Neutrophil (primary cell): ENCODE data around the gene NTSR2.

ENCODE experiments used
- H3K27ac ChIP-seq: fragments of 200-600 bp; sonication (generic); 2 replicates; pipeline ENCODE4 v1.5.1; 2016; ENCODE audit warnings: mild to moderate bottlenecking, moderate library complexity
- H3K27me3 ChIP-seq: fragments of 200-600 bp; sonication (generic); 2 replicates; pipeline ENCODE4 v1.6.0; 2016; ENCODE audit warnings: mild to moderate bottlenecking
- H3K36me3 ChIP-seq: fragments of 200-600 bp; sonication (generic); 2 replicates; pipeline ENCODE4 v1.5.1; 2017
- H3K4me1 ChIP-seq, 2 experiments: fragments of 200-600 bp in 1 of 2; sonication (generic) in 1 of 2; 1 replicate in 1 of 2; 2 replicates in 1 of 2; pipeline versions ENCODE4 v1.5.1 to v1.6.1; 2013 to 2016; ENCODE audit warnings: low read depth in 1 of 2, low read length in 1 of 2, mild to moderate bottlenecking in 1 of 2, moderate library complexity in 1 of 2; ENCODE audit not compliant: control insufficient read depth in 1 of 2, insufficient read depth in 1 of 2
- H3K4me3 ChIP-seq, 2 experiments: fragments of 200-600 bp in 1 of 2; sonication (generic) in 1 of 2; 1 replicate in 1 of 2; 2 replicates in 1 of 2; pipeline ENCODE4 v1.5.1; 2013 to 2016; ENCODE audit warnings: low read depth in 1 of 2, low read length in 1 of 2, mild to moderate bottlenecking in 1 of 2, moderate library complexity in 1 of 2
- H3K9me3 ChIP-seq: fragments of 200-600 bp; sonication (generic); 2 replicates; pipeline ENCODE4 v1.5.1; 2016
- CTCF ChIP-seq: fragments of 200-600 bp; sonication (generic); IDR thresholded peaks from 2 replicates; pipeline ENCODE4 v1.5.1; 2016; ENCODE audit warnings: antibody characterized with exemption

The NTSR2 gene

GRCh38 chr2:11680901-11681721 is 11.1 kb upstream of the NTSR2 start:
- Histone ChIP-seq H3K27ac (no peak overlapping the region), H3K4me1 (no peaks in the 10 kb centered on the region), H3K27me3 (peaks cover 77% of the 10 kb centered on the region), H3K9me3 (no peaks in the 10 kb centered on the region), H3K4me3 (no peak overlapping the region), H3K36me3 (no peaks in the 10 kb centered on the region)
- TF ChIP-seq CTCF = no peak

- Histone ChIP-seq H3K9me3 (no peaks in the 10 kb centered on the region), H3K4me1 (no peaks in the 10 kb centered on the region), H3K27ac (no peak overlapping the region), H3K4me3 (no peak overlapping the region), H3K36me3 (no peaks in the 10 kb centered on the region), H3K27me3 (peaks cover 78% of the 10 kb centered on the region)
- TF ChIP-seq CTCF = no peak
Observed at GRCh38 chr2:11680182-11680900, 10.3 kb upstream of the NTSR2 start.

- H3K4me1 ChIP-seq = no peaks in the 10 kb centered on the region
- no peak overlapping the region for H3K27ac ChIP-seq
- peaks cover 76% of the 10 kb centered on the region for H3K27me3 ChIP-seq
- no peak for TF ChIP-seq CTCF
- no peaks in the 10 kb centered on the region for H3K9me3 ChIP-seq
- no peaks in the 10 kb centered on the region for H3K36me3 ChIP-seq
- no peak overlapping the region for H3K4me3 ChIP-seq
Observed at GRCh38 chr2:11679486-11680181, 9.6 kb upstream of the NTSR2 start.

- Histone ChIP-seq H3K27me3 (peaks cover 74% of the 10 kb centered on the region), H3K4me3 (no peak overlapping the region), H3K4me1 (no peaks in the 10 kb centered on the region), H3K27ac (no peak overlapping the region), H3K9me3 (no peaks in the 10 kb centered on the region), H3K36me3 (no peaks in the 10 kb centered on the region)
- no peak for TF ChIP-seq CTCF
Observed at GRCh38 chr2:11679016-11679415, 9.0 kb upstream of the NTSR2 start.

GRCh38 chr2:11678306-11678960 is 8.4 kb upstream of the NTSR2 start:
- no peak overlapping the region for H3K4me3 ChIP-seq
- H3K27ac ChIP-seq = no peak overlapping the region
- H3K4me1 ChIP-seq = no peaks in the 10 kb centered on the region
- TF ChIP-seq CTCF = no peak
- no peaks in the 10 kb centered on the region for H3K9me3 ChIP-seq
- H3K27me3 ChIP-seq = peaks cover 73% of the 10 kb centered on the region
- no peaks in the 10 kb centered on the region for H3K36me3 ChIP-seq
